Ammon's horn (tissue), 1 donor: ENCODE measurements around the gene EHMT1.

ENCODE experiments used
- DNase-seq: peaks from one replicate; pipeline ENCODE4 v3.0.0-alpha.2; 2016; ENCODE audit warnings: low spot score

EHMT1 gene

DNA sequence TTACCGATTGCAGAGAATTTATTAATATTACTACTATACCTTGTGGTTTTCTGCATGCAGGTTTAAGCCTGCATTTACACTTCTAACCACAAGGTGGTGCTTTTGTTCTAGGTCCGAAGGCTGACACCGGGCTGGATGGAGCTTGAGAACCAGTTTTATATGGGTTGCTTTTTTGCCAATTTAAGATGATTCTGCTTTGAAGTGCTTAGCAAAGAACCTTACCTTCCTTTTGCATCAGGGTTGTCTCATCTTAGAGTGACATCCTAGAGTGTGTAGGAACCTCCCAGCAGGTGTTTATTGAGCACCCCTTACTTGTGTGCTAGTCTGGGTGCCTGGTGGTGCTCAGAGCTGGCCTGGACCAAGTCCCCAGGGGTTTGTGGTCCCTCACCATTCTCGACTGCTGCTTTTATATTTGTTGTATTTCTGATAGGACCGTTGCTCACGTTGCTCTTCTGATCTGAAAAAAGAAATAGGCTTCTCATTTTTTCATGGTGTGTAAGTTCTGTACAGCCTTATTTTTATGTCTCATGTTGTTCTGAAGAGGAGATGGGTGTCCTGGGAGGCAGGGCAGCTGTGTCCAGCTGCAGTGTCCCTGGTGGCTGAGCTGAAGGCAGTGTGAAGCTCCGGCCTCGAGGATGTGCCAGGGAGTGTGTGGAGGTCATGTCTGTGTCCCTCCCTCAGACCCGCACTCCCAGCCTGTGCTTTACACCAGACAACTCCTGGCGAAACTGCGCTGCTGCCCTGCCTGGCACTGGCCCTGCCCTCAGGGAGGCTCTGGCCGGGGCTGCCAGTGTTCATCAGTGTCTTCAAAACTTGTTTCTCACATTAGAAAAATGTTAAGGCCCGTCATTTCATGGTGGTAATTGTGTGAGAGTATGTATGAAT lies 54.3 kb downstream of the EHMT1 start:
- DNase-seq: peak; percentile 80

DNA sequence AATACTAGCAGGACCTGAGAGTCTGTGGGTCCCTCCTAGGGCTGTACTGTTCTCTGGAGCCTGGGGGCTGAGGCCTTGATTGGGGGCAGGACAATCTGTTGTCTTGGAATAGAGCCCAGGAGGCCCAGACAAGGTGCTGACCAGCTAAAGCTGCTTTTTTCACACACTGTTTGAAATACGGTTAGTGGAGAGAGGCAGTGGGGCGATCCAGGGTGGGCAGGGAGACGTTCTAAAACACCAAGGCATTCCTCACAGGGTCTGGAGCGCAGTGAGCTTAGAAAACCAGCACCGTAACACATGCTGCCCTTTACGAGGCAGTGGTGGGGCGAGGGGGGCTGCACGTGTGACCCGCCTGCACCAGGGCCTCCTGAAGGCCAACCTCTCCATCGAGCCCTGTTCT lies 55.1 kb downstream of the EHMT1 start:
- DNase-seq: no peak

DNA sequence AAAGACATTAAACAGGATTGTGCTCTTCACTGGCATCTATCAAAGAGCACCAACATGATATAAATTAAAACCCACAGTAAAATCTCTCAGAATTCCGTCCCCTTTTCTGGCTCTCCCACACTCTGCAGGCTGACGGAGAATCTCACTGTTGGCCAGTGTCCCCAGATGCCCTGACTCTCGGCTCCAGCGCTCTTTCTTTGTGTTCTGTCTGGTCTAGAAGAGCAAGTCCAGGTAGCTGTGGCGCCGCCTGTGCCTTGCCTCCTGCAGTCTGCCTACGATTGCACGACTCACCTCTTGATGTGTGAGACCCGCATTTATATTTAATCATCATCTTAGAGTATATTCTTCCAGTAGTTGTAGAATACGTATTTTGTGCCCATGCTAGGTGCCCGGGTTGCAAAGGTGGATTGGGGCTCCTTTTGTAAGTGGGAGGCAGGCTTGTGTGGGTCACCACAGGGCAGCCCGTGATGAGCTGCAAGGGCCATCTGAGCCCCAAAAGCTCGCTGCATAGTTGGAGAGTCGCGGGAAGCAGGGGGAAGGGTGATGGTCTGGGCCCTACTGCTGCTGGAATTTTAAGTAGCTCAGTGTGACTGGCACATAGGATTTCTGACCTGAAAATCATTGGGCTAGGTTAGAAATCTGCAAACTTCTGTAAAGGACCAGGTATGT lies 55.6 kb downstream of the EHMT1 start:
- DNase-seq: no peak

DNA sequence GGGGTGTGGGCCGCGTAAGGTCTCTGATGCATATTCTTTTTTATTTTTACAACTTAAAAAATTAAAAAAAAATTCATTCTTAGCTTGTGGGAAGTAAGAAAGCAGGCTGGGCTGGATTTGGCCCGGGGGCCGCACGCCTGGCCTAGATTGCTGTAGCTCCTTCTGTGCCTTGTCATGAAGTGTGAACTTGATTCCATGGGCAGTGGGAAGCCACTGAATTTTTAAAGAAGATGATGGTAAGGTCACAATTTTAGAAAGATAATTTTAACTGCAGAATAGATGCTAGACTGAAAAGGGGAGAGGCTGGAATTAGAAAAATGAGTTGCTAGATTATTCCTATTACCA lies 56.1 kb downstream of the EHMT1 start:
- no peak for DNase-seq

DNA sequence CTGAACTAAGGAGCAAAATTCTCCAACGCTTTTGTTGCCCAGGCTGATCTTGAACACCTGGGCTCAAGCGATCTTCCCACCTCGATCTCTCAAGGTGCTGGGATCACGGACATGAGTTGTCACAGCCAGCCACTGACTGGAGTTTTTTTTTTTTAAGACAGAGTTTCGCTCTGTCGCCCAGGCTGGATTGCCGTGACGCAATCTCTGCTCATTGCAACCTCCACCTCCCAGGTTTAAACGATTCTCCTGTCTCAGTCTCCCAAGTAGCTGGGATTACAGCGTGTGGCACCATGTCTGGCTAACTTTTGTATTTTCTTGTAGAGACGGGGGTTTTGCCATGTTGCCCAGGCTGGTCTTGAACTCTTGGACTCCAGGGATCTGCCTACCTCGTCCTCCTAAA lies 58.2 kb downstream of the EHMT1 start:
- no peak for DNase-seq

DNA sequence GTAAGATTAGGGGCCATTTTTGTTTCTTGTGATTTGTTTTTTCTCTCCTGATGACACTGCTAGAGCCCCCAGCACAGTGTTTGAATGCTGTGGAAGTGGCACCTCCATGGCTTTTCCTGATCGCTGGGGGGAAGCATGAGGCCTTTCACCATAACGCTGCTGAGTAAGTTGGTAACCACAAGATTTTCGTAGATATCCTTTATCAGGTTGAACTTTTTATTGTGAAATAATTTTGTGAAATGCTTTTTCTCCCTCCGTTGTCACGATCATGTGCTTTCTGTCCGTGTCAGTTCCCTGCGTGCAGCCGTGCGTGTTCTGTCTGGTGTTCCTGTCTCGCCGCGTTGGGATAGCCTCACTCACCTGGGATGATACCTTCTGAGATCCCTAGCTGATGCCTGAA lies 59.4 kb downstream of the EHMT1 start:
- DNase-seq: no peak

DNA sequence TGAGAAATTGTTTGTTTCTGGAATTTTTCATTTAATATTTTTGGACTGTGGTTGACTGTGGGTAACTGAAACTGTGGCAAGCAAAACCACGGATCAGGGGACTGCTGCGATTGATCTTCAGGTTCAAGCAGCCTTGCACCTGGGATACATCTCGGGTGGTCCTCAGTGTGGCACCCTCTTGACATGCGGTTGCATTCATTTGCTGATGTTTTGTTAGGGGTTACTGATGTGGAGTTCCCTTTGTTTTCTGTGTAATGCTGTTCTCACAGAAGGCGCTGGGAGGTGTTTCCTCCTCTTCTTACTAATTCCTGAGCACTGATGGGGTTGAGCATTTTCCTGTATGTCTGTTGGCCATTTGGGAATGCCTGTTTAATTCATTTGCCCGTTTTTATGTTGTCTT lies 60.4 kb downstream of the EHMT1 start:
- no peak for DNase-seq

DNA sequence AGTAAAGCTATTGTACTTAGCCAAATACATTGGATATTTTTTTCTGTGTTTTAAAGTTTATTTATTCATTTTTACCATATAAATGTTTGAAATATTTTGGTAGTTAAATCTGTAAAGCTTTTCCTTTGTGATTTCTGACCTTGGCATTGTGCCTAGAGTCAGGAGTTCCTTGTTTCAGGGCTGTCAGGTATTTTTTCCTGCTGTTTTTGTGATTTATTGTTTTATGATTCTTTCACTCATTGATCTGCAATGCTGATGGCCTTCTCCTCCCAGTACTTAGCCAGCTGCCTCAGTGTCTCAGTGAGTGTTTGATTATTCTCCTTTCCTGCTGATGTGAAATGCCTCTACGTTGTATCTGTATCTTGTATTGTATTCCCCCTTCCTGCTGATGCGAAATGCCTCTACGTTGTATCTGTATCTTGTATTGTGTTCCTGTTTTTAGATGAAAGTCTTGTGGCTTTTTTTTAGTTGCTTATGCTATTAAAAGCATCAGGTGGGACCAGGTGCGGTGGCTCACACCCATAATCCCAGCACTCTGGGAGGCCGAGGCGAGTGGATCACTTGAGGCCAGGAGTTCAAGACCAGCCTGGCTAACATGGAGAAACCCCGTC lies 61.0 kb downstream of the EHMT1 start:
- DNase-seq: no peak

DNA sequence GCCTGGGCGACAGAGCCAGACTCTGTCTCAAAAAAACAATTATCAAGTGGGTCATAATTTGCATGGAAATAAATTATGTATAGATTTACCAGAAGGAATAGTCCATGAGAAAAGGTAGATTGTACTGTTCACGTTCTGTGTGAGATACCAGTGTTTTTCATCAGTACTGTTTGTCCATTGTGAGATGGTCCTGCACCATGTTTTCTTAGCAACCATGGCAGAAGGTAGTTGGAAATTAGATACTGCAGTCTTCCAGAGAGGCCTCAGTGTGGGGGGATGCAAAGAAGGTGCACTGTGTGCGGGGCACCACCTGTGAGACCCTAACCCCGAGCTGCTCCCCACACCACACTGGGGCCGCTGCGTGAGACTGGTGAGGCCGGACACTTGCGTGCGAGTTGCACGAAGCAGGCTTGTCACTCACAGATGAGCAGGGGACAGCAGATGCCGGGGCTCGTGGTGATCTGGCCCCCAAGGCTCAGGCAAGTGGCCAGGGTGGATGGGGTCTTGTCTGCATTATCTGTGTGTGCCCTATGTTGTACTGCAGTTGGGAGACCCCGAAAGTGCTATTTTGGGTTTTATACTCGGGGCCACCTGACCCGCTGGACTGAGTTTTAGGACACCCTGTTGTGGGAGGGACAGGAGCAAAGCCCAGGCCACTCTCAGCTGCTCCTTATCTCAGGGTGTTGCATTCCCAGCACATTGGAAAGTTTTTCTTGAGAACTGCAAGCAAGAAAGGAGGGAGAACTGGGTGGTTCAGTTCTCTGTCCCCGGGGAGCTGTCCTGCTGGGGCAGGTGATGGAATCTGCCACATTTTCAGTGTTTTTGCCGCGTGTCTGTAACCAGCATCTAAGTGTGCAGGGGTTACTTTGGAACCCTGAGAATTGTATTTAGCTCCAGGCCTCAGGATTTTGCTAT lies 61.9 kb downstream of the EHMT1 start:
- DNase-seq: no peak

DNA sequence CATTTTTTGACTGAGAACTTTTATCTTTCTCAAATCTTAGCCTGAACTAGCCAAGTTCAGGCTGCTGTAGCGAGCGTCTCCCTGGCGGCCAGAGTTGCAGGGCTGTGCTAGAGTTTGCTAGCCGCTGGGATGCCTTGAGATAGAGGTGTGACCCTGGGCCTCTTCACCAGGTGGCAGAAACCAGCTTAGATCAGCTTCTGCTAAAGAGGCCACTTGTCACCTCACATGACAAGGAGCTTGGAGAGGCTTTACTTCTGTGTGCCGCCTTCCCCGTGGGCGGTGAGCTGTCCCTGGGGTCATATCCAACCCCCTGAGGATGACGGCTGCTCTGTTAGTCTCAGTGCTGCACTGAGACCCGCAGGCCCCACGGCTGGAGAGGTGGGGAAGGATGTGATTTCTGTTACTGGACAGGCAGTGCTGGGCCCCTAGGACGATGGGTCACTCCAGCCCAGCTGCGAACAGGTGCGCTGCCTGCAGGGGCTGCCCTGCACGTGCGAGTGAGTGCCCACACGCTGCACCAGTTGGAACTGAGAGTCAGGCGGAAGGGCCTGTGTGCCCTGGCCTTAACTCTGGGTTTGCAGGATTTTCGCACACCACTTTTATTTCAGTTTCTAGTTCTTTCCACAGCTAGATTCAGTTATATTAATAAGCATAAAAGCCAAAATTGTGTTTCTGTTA lies 63.8 kb downstream of the EHMT1 start:
- no peak for DNase-seq

DNA sequence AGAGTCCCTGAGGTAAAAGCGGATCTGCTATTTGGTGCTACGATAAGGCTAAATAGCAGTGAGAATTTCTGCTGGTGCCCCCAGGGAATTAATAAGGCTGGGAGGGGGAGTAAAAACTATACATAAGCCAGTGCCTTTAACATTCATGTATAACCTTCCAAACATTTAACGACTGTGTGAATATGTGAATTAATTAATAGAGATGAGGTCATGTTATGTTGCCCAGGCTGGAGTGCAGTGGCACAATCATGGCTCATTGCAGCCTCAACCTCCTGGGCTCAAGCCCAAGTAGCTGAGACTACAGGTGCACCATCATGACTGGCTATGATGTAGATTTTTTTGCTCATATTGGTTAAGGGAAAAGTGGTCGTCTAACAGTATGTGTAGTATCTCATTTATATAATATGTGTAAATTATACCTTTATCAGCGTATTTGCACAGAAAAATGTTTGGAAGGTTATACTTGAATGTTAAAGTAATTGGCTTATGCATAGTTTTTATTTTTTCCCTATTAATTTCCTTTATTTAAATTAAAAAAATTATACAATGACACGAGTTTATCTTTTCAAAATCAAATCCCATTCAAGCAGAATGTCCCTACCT lies 64.6 kb downstream of the EHMT1 start:
- DNase-seq: no peak

DNA sequence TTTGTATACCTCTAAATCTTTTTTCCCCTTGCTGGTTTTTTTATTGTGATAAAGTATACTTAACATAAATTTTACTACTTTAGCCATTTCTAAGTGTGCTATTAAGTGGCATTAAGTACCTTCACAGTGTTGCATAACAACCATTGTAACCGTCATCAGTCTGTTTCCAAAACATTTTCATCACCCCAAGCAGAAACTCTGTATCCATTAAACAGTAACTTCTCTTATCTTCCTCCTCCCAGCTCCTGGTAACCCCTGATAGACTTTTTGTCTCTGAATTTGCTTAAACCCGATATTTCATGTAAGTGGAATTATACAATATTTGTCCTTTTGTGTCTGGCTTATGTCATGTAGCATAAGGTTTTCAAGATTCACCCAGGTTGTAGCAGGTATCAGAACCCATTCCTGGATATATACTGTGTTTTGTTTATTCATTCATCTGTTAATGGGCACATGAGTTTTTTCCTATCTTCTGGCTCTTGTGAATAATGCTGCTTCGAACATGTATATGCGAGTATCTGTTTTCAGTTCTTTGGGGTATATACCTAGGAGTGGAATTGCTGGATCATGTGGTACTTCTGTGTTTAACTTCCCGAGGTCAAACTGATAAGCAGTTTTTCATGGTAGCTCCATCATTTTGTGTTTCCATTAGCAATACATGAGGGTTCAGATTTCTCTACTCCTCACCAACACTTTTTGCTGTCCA lies 66.4 kb downstream of the EHMT1 start:
- DNase-seq: no peak

DNA sequence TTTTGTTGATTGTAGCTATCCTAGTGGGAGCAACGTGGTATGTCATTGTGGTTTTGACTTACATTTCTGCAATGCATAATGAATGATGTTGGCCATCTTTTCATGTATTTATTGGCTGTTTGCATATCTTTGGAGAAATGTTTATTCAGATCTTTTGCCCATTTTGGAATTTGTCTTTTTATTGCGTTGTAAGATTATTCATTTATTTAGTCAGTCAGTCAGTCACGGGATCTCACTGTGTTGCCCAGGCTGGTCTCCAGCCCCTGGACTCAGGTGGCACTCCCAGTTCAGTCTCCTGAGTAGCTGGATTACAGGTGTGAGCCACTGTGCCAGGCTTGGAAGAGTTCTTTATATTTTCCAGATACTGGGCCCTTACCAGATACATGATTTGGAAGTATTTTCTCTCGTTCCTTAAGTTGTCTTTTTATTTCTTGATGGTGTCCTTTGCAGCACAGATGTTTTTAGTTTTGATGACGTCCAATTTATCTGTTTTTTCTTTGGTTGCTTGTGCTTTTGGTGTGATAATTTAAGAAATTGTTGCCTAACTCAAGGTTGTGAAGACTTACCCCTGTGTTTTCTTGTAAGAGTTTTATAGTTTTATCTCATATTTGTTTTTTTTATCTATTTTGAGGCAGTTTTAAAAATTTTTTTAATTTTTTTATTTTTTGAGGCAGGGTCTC lies 67.1 kb downstream of the EHMT1 start:
- DNase-seq: no peak

DNA sequence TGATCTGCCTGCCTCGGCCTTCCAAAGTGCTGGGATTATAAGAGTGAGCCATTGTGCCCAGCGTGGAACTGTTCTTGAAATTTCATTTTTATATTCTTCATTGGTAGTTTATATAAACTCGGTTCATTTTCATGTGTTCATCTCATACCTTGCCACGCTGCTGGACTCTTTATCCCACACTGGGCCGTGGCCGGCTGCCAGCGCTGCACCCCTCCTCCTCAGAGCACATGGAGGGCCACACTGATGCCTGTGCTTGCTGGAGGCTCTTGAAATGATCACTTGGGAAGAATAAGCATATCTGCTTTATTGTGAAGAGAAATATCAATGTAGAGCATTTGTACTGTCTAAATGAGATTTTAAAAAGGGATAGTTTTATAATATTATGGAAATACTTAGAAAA lies 69.5 kb downstream of the EHMT1 start:
- no peak for DNase-seq

DNA sequence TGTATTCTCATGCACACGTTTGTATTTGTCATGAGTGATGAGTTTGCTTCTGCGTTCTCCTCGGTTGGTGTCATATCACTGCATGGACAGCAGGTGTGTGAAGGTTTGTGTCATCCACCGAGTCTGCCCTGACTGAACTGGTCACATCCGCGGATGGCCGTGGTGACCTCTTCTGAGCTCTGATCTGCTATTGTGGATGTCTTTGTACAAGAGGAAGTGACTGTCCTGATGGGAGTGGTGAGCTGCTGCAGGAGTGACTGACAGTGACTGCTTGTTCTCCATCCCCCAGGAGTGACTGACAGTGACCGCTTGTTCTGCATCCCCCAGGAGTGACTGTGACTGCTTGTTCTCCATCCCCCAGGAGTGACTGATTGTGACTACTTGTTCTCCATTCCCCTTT lies 69.9 kb downstream of the EHMT1 start:
- DNase-seq: peak; percentile 63

DNA sequence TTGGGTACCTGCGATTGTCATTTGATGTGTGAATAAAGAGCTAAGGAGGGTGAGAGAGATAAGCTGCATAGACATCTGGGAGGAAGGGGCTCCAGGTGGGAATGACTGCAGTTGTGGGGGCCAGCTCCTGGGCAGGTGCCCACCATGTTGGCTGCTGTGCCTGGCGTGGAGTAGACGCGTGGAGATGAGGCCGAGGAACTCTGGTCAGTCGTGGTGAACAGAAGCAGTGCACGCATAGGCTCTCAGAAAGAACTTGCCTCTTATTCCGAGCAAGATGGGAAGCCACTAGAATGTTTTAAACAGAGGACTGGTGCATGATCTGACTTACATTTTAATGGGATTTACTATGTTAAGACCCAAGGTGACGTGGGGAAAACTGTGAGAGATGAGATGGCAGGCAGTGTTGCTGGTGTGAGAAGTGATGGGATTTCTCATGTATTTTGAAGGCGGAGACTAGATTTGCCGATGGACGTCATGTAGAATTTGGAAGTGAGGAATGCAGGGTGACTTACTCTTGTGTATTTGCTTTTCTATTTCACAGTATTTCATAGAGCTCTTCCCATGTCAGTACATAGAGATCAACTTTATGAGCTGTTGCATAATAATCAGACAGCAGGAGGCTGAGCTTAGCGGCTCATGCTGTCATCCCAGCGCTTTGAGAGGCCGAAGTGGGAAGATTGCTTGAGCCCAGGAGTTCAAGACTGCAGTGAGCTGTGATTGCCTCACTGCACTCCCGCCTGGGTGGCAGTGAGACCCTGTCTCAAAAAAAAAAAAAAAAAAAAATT lies 71.1 kb downstream of the EHMT1 start:
- DNase-seq: no peak

DNA sequence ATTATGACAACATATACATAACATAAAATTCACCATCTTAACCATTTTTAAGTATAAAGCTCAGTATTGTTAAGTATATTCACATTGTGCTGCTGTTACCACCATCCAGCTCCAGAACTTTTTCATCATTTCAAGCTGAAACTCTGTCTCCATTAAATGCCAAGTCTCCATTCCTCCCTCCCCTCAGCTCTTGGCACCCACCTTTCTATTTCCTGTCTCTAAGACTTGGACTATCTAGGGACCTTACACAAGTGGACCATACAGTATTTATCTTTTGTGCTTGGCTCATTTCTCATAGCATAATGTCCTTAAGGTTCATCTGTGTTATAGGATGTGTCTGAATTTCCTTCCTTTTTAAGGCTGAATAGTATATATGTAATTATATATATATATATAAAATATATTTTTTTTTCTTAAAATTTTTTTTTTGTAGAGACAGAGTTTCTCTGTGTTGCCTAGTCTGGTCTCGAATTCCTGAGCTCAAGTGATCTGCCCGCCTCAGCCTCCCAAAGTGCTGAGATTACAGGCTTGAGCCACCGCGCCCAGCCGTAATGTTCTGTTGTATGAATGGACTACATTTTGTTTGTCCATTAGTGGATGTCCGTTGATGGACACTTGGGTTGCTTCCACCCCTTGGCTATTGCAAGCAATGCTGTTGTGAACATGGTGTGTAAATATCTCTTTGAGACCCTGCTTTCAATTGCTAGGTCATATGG lies 72.3 kb downstream of the EHMT1 start:
- no peak for DNase-seq

DNA sequence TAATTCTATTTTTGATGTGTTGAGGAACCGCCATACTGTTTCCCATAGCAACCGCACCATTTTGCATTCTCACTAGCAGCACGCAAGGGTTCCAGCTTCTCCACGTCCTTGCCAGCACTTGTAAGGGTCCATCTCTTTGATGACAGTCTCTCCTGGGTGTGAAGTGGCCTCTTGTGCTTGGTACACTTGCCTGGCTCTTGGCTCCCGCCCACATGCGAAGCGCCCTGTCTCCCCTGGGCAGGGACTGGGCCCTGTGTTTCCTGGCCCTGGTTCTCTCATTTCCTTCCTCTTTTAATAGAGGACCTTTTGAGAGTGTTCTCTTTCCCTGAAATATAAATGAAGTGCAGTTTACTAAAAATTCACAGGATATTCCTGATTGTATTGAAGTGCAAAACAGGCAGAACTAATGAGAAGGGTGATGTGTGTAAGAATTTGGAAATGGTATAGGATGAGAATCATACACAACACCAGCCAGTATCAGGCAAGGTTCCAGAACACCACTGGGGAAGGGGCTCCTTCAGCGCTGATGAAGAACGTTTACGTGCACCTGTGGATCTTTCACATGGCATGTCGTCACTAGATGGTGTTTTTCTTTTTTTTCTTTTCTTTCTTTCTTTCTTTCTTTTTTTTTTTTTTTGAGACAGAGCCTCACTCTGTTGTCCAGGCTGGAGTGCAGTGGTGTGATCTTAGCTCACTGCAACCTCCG lies 73.0 kb downstream of the EHMT1 start:
- peak; percentile 72 for DNase-seq
